Measurements from ENCODE around the gene TBC1D14.

TBC1D14 gene

GRCh38 chr4:7020856-7021255, 111.2 kb downstream of the TBC1D14 start:
- no peak for DNase-seq (ENCODE audit: low read depth in 2 of 2)

- DNase-seq (ENCODE audit: low read depth in 2 of 2) = no peak
These were observed 111.7 kb downstream of the TBC1D14 start for GRCh38 chr4:7021355-7021754.

DNA sequence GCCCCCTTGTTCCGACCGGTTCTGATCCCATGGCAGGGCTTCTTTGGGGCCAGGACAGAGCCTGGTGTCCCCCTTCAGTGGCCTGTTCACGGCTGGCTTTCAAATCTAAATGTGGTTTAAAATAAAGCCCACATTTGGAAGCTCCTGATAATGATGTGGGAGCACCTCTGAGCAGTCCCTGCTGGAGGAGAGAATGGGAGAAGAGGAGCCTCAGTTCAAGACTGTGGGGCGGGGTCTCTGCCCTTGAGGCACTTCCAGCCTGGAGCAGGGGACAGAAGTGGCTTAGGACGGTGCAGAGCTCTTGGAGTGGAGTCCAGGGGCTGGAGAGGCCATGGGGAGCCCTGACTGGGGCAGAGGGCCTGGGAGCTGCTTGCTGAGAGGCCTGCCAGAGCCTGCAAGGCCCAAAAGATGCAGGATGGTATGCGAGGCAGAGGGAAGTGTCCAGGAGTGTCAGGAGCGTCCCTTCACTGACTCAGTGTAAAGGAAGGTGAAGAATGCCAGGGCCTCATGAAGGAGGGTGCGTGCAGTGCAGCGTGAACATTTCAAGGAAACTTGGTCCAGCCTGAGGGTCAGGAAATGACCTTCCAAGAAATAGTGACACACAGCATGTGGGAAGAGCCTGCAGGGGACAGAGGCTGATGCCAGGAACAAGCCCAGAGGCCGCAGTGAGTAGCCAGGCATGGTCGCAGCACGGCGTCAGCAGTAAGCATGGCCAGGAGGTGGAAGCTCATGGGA, 112.5 kb downstream of the TBC1D14 start:
- DNase-seq (ENCODE audit: low read depth in 2 of 2) = no peak

- no peak for DNase-seq (ENCODE audit: low read depth in 2 of 2)
These were observed 113.9 kb downstream of the TBC1D14 start for GRCh38 chr4:7023486-7023885.

GRCh38 chr4:7023901-7024300, 114.3 kb downstream of the TBC1D14 start:
- DNase-seq (ENCODE audit: low read depth in 2 of 2) = no peak

- no peak for DNase-seq (ENCODE audit: low read depth in 2 of 2)
These were observed 114.8 kb downstream of the TBC1D14 start for GRCh38 chr4:7024336-7024890.

DNA sequence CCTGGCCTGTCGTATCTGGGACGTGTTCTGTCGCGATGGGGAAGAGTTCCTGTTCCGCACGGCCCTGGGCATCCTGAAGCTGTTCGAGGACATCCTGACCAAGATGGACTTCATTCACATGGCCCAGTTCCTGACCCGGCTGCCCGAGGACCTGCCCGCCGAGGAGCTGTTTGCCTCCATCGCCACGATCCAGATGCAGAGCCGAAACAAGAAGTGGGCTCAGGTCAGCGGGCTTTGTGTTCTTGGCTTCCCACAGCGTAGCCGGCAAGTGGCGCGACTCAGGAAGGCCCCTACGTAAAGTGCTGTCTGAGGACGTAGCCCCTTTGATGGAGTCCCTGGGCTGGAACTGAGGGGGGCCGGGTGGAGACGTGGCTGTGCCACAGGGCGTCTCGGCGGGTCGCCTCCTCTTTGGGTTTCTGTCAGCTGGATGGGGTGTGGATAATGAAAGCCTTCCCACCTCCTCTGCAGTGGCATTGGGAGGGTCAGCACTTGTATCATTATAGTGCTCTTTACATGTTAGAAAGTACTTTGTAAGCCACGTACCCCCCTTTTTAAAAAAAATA, 115.5 kb downstream of the TBC1D14 start:
- DNase-seq (ENCODE audit: low read depth in 2 of 2) = no peak

- no peak for DNase-seq (ENCODE audit: low read depth in 2 of 2)
These were observed 116.5 kb downstream of the TBC1D14 start for GRCh38 chr4:7026107-7026506.

- DNase-seq (ENCODE audit: low read depth in 2 of 2) = no peak
These were observed 117.7 kb downstream of the TBC1D14 start for GRCh38 chr4:7027284-7027683.

- DNase-seq (ENCODE audit: low read depth in 2 of 2) = no peak
These were observed 118.3 kb downstream of the TBC1D14 start for GRCh38 chr4:7027913-7028312.

DNA sequence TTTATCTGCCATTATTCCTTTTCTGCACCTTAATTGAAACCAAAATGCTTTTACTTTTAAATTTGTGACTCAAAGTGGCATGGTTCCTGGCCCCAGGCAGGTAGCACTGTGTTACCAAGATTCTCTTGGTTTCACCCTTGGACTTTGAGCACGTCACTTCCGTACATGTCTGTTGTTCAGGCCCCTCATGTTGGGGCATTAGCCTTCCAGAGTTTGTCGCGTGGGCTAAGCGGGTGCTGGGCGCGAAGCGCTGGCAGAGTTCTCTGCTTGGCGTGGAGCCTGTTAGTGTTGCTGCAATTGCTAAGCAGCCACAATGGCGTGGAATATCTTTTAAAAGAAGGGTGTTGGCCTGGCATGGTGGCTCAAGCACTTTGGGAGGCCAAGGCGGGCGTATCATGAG, 119.6 kb downstream of the TBC1D14 start:
- no peak for DNase-seq (ENCODE audit: low read depth in 2 of 2)

DNA sequence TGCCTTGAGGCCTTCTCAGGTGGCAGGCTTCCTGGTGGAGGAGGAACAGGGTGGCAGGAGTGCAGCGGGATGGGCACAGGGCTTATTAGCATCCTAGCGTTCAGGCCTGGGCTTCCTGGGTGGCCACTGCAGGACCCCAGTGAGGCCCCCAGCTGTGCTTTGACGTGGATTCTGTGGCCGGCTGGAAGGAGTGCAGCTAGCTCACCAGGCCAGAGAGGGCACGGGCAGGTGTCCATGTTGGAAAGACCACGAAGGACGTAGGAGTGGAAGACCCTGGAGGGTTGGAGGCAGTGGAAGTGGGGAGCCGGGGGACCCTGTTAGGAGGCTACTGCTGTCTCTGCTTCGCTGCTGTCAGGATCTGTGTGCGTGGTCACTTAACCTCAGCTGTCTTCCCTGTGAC, 120.3 kb downstream of the TBC1D14 start:
- no peak for DNase-seq (ENCODE audit: low read depth in 2 of 2)

- no peak for DNase-seq (ENCODE audit: low read depth in 2 of 2)
These were observed 121.2 kb downstream of the TBC1D14 start for GRCh38 chr4:7030856-7031255.

DNA sequence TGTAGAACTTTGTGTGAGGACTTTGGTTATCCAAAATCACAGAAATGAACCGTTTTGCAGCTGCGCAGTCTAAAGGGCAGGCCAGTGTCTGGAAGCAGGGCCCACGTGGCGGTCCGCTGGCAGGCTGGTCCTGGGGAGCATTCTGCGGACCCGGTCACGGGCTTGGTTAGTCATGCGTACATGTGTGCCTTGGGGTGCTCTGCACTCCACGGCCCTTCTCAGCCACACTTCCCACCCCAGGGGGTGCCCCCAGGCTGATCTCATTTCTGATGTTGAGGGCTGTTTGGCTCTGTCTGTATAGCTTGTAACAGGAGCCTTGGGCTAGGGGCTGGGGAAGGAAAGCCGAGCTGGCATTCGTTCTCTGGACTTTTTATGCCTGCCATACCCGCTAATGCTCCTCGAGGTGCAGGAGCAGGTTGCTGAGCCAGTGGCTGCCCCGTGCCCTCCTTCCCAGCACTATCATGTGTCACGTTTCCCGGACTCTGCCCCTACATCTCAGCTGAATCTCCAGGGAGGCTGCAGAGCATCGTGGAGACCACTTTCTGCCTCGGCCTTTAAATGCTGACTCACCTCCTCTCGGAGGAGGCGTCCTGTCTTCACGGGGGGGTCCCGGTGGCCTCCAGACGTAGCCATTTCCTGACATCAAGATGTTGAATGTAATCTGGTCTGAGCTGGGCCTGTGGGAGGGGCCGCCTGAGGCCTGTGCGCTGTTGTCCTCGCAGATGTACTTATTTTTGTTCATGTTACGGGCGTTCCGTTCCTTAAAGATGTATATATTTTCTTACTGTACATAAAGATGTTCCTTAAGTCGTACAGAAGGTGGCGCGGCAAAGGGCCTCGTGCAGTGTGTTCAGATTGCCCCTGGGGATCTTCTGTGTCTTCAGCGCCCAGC, 122.2 kb downstream of the TBC1D14 start:
- DNase-seq (ENCODE audit: low read depth in 2 of 2) = no peak

GRCh38 chr4:7032596-7032995, 123.0 kb downstream of the TBC1D14 start:
- no peak for DNase-seq (ENCODE audit: low read depth in 2 of 2)

- DNase-seq (ENCODE audit: low read depth in 2 of 2) = no peak
These were observed 124.8 kb downstream of the TBC1D14 start for GRCh38 chr4:7034262-7035081.

- no peak for DNase-seq (ENCODE audit: low read depth in 2 of 2)
These were observed 127.8 kb downstream of the TBC1D14 start for GRCh38 chr4:7037425-7037824.

DNA sequence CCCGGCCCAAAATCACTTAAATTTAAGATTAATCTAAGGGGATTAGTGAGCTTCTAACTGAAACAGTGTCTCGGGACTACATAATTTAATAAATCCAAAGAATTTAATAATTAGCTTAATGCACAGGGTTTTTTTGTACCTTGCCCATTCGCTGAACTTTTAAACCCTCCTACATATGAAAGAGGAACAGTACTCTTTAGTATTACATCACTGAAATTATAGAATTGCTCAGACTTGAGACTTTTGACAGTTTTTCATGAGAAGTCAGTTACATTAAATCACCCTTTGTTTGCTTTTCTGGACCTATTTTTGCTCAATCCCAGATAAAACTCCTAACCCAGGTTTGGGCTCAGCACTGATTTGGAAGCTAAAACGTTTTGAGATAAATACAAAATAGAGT, 131.1 kb downstream of the TBC1D14 start:
- DNase-seq (ENCODE audit: low read depth in 2 of 2) = no peak

- DNase-seq (ENCODE audit: low read depth in 2 of 2) = no peak
These were observed 131.6 kb downstream of the TBC1D14 start for GRCh38 chr4:7041246-7041645.

DNA sequence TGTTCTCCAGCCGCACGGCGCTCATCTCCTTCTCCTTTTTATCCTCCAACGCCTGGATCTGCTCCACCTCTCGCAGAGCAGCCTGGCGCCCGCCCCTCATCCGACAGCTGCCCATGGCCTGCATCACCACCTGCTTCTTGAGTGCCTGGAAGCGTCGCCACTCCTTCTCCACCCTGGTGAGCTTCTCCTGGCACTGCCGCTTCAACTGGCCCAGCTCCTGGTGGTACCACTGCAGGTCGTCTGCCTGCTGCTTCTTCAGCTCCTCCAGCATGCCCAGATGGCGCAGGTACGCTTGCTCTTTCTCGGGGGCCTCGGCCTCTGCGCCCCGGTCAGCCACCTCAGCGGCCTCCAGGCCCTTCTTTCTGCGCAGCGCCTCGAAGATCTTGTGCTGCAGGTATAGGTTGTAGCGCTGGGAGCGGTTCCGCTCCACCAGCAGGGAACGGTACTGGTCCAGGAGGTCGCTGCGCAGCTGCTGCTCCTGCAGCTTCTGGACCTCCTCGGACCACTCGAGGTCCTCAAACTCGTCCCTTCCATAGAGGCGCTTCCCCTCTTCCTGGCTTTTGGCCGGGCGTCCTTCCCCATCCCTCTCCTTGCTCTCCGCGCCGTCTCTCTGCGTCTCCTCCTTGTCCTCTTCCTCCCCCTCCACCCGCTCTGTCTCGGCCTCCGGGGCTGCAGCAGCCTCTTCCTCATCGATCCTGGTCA, 132.3 kb downstream of the TBC1D14 start:
- no peak for DNase-seq (ENCODE audit: low read depth in 2 of 2)
